HG02798 (cell line): ENCODE results near the gene RAD51.

Source experiments
- ATAC-seq: cut with Tn5 transposase; IDR thresholded peaks from one replicate; pipeline ENCODE4 v1.9.1; 2021; ENCODE audit warnings: mild to moderate bottlenecking; ENCODE audit not compliant: unreplicated experiment, poor library complexity

Gene RAD51

DNA sequence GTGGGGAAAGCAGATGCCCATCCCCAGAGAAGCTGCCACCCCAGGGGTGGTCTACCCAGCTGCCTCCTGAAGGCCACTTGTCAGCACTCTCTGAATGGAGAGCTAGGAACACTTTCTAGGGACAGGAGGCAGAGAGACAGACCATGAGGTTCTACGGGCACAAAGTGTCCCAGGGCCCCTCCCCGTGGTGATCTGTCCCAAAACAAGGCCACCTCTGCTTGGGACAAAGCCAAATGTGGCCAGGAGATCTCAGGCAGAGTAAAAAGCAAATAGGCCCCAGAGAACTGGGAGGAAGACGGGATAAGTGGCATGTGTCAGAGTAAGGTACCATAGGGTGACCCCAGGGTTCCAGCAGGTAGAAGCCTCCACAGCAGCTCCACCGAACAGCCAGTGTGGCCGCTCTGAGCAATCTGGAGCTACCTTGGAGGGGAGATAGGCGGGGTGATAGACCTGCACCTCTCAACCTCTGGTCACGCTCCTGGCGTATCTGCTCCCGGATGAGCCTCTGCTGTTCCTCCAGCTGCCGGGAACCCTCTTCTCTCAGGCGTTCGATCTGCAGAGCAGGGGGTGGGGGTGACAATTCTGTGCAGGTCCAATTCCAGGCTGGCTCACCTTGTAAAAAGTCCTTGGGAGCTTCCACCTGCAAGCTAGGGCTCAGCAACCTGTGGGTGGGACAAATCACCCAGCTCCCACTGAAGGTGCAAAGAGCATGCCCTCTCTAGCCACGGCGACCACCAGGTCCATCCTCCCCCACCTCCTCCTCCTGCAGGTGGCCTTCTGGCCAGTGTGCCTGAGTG lies 81.0 kb downstream of the RAD51 start:
- ATAC-seq: no peak

DNA sequence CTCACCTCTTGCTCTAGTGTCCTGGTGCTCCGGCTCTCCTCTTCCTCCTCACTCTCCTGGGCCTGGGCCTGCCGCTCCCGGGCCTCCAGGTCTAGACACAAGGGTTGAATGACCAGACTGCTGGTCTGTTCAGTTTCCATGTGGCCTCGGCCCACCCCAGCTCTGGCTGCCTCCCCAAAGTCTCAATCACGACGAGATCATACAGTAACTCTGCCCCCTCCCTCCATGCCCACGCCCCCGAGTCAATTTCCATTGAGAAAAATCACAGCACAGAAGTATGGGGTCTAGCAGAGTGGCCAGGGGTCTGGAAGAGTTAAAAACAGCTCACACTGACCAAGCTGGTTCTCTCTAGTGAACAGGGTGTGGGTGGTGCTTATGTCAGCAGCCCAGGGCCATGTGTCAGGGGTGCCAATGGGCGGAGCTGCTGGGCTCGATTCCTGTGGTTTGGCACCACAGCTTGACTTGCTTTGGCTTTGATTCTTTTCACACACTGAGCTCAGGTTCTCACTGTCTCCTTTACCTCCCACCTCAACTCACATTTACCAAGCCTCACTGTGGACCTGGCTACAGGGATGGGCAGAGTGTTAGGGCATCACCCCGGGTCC lies 81.7 kb downstream of the RAD51 start:
- no peak for ATAC-seq
